Gastrocnemius medialis (tissue), 4 donors: Measurements from ENCODE around the gene SUMF2. TPM values are rescaled to one million over a fixed set of nuclear protein-coding genes. Genes with fewer than 3 reads are reported as not detected.

Source experiments
- ATAC-seq, 2 donors: fragments of 150-250 bp; one replicate each; pipeline ENCODE4 v1.9.1; 2016
- DNase-seq, 2 donors: peaks; one replicate each; pipeline ENCODE4 v3.0.0-alpha.2; 2019
- H3K27ac ChIP-seq, 4 donors: fragments of 200-600 bp; sonication (generic); 1 replicate in 1 of 4; 2 replicates in 3 of 4; pipeline ENCODE4 v1.5.1; 2016 to 2018; ENCODE audit warnings: mild to moderate bottlenecking in 2 of 4, moderate library complexity in 1 of 4
- H3K27me3 ChIP-seq, 3 donors: fragments of 200-600 bp; sonication (generic) in 2 of 3; 1 replicate in 1 of 3; 2 replicates in 2 of 3; pipeline versions ENCODE4 v1.5.1 to v1.6.0; 2016 to 2019; ENCODE audit warnings: mild to moderate bottlenecking in 1 of 3, moderate library complexity in 1 of 3
- H3K36me3 ChIP-seq, 2 donors: fragments of 200-600 bp; sonication (generic) in 1 of 2; one replicate each; pipeline ENCODE4 v1.5.1; 2017 to 2018
- H3K4me1 ChIP-seq, 2 donors: fragments of 200-600 bp; sonication (generic) in 1 of 2; one replicate each; pipeline ENCODE4 v1.5.1; 2016 to 2017; ENCODE audit warnings: mild to moderate bottlenecking in 2 of 2
- H3K4me3 ChIP-seq, 4 donors: fragments of 200-600 bp; sonication (generic) in 3 of 4; 1 replicate in 1 of 4; 2 replicates in 3 of 4; pipeline ENCODE4 v1.5.1; 2016 to 2019; ENCODE audit warnings: mild to moderate bottlenecking in 2 of 4
- H3K9me3 ChIP-seq, 3 donors: fragments of 200-600 bp; sonication (generic) in 2 of 3; 1 replicate in 1 of 3; 2 replicates in 2 of 3; pipeline ENCODE4 v1.5.1; 2016 to 2019
- POLR2A ChIP-seq, 2 donors: fragments of 450-650 bp; IDR thresholded peaks; one replicate each; pipeline ENCODE4 v1.6.1; 2017; ENCODE audit warnings: antibody characterized with exemption in 2 of 2, mild to moderate bottlenecking in 2 of 2, moderate library complexity in 2 of 2
- in situ Hi-C, 4 donors: fragments of 200-750 bp; cut with MboI; loops; one replicate each; pipeline versions ENCODE4 v1.15.0 to v1.8.0; 2017; ENCODE audit warnings: low sequenced_read_pairs in 4 of 4
- intact Hi-C: fragments of 100-400 bp; cut with DNase I; formaldehyde crosslinking; loops from one replicate; pipeline ENCODE4 v1.15.1; 2023; ENCODE audit warnings: low total_unique reads
- total RNA-seq, 4 donors: library from RNA; depleted of rRNA; stranded (reverse); fragments of >200 nt; gene quantifications; one replicate each; pipeline versions ENCODE4 v1.1.0 to v1.2.3, GENCODE V29; 2016
- TF ChIP-seq, protein P1 (sequence below), 5 experiments: fragments of 450-650 bp in 3 of 5; fragments of 200-600 bp in 2 of 5; sonication (generic) in 2 of 5; IDR thresholded peaks in 4 of 5; conservative IDR thresholded peaks in 1 of 5; 1 replicate in 4 of 5; 2 replicates in 1 of 5; pipeline ENCODE4 v1.5.1; 2016 to 2019; ENCODE audit warnings: antibody characterized with exemption in 5 of 5, mild to moderate bottlenecking in 3 of 5, moderate library complexity in 3 of 5

Gene SUMF2
- total RNA-seq, 4 donors from 2014 or later: 29.8 to 32.0 (median 31.1) TPM

DNA sequence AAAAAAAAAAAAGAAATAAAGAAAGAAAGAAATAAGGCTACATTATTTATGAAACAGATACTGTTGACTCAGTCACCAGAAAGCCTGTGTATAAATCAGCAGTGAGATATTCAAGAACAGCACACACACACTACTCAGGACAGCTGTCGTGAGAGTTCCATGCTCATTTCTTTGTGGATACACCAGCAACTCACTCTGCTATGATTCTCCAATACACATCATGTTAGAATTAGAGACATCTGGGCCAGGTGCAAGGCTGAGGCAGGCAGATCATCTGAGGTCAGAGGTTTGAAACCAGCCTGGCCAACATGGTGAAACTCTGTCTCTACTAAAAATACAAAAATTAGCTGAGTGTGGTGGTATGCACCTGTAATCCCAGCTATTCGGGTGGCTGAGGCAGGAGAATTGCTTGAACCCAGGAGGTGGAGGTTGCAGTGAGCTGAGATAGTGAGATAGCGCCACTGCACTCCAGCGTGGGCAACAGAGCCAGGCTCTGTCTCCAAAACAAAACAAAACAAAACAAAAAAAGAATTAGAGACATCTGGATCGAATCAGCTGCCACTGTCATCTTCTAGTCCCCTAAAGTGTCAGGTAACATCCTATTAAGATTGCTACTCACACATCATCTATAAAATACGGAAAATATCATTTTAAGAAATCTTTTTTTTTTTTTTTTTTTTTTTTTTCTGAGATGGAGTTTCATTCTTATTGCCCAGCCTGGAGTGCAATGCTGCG, 63.3 kb downstream of the SUMF2 start:
- no peak for ATAC-seq
- in situ Hi-C loops: no loop called here

More for the DNA sequence above, 63.3 kb downstream of the SUMF2 start:
- no peak overlapping the region for H3K27ac ChIP-seq
- no peak for DNase-seq
- H3K27me3 ChIP-seq: no peaks in the 10 kb centered on the region
- no peak overlapping the region for H3K4me3 ChIP-seq
- no peak for TF ChIP-seq POLR2A (IDR thresholded peaks at IDR 0.05)
- TF ChIP-seq, protein P1, sequence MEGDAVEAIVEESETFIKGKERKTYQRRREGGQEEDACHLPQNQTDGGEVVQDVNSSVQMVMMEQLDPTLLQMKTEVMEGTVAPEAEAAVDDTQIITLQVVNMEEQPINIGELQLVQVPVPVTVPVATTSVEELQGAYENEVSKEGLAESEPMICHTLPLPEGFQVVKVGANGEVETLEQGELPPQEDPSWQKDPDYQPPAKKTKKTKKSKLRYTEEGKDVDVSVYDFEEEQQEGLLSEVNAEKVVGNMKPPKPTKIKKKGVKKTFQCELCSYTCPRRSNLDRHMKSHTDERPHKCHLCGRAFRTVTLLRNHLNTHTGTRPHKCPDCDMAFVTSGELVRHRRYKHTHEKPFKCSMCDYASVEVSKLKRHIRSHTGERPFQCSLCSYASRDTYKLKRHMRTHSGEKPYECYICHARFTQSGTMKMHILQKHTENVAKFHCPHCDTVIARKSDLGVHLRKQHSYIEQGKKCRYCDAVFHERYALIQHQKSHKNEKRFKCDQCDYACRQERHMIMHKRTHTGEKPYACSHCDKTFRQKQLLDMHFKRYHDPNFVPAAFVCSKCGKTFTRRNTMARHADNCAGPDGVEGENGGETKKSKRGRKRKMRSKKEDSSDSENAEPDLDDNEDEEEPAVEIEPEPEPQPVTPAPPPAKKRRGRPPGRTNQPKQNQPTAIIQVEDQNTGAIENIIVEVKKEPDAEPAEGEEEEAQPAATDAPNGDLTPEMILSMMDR (IDR thresholded peaks at IDR 0.05 in 4 of 5, conservative IDR thresholded peaks at IDR 0.05 in 1 of 5): no peak
- no peaks in the 10 kb centered on the region for H3K9me3 ChIP-seq
- intact Hi-C loops: no loop called here
- H3K36me3 ChIP-seq: no peaks in the 10 kb centered on the region
- H3K4me1 ChIP-seq: no peaks in the 10 kb centered on the region

Other genes with a start within 250 kb of the SUMF2 start
- gene SEPTIN14, start 201.5 kb upstream of the SUMF2 start, total RNA-seq: not detected
- gene ZNF713, start 176.8 kb upstream of the SUMF2 start, total RNA-seq: 1 to 10 TPM in 3 of 4 donors, under 1 TPM in 1; 0.61 to 4.2 (median 1.5) TPM
- 10 to 100 TPM; 14.0 to 38.3 (median 22.0) TPM for gene MRPS17, start 112.4 kb upstream of the SUMF2 start, total RNA-seq
- 100 to 1,000 TPM; 234 to 382 (median 354) TPM for gene NIPSNAP2, start 99.7 kb upstream of the SUMF2 start, total RNA-seq
- gene PSPH, start 12.8 kb upstream of the SUMF2 start, total RNA-seq: 1 to 10 TPM; 2.1 to 4.7 (median 3.9) TPM
- 100 to 1,000 TPM in 3 of 4 donors, 10 to 100 TPM in 1; 95.9 to 158 (median 114) TPM for gene CCT6A, start 12.5 kb upstream of the SUMF2 start, total RNA-seq
- 100 to 1,000 TPM in 1 of 4 donors, 10 to 100 TPM in 3; 30.1 to 211 (median 57.2) TPM for gene PHKG1, start 28.7 kb downstream of the SUMF2 start, total RNA-seq
- gene CHCHD2, start 42.2 kb downstream of the SUMF2 start, total RNA-seq: 100 to 1,000 TPM; 540 to 822 (median 655) TPM
- gene NUPR2, start 52.1 kb downstream of the SUMF2 start, total RNA-seq: not detected